Activated CD4-positive, alpha-beta memory T cell treated with anti-CD3 and anti-CD28 coated beads for 36 hours (primary cell): ENCODE data around the gene C22orf15. TPM values are rescaled to one million over a fixed set of nuclear protein-coding genes. Genes with fewer than 3 reads are reported as not detected.

Source experiments
- CTCF ChIA-PET: fragments of 350-600 bp; sonication (Branson Sonifier 250); formaldehyde crosslinking; loops from one replicate; lab custom pipeline; 2021; ENCODE audit warnings: antibody characterized with exemption, inconsistent platforms; lab: Charles Lee
- POLR2A ChIA-PET: fragments of 350-600 bp; sonication (Branson Sonifier 250); formaldehyde crosslinking; loops from one replicate; lab custom pipeline; 2021; ENCODE audit warnings: antibody characterized with exemption; lab: Charles Lee
- DNase-seq: peaks from one replicate; pipeline ENCODE4 v3.0.0-alpha.2; 2020
- H3K27ac Mint-ChIP-seq: one replicate; pipeline ENCODE4 v1.8.0; 2021; ENCODE audit warnings: mixed read lengths
- H3K27me3 Mint-ChIP-seq: one replicate; pipeline ENCODE4 v1.8.0; 2021; ENCODE audit warnings: mixed read lengths
- H3K36me3 Mint-ChIP-seq: one replicate; pipeline ENCODE4 v1.8.0; 2021; ENCODE audit warnings: mixed read lengths
- H3K4me1 Mint-ChIP-seq: one replicate; pipeline ENCODE4 v1.8.0; 2021; ENCODE audit warnings: low read depth, mixed read lengths
- H3K4me3 Mint-ChIP-seq: one replicate; pipeline ENCODE4 v1.8.0; 2021; ENCODE audit warnings: mild to moderate bottlenecking, mixed read lengths
- H3K9me3 Mint-ChIP-seq: one replicate; pipeline ENCODE4 v1.8.0; 2021; ENCODE audit warnings: mixed read lengths
- intact Hi-C: fragments of 100-400 bp; cut with micrococcal nuclease; formaldehyde crosslinking; loops from one replicate; pipeline ENCODE4 v1.15.1; 2023
- total RNA-seq, 2 experiments: library from RNA; stranded (reverse); gene quantifications; one replicate each; pipeline ENCODE4 v1.2.3, GENCODE V29; 2021

C22orf15 gene
- total RNA-seq, 2 experiments from 2014 or later = 0.31 to 0.90 TPM

GRCh38 chr22:23796461-23796860 lies 33.7 kb downstream of the C22orf15 start:
- no peak for DNase-seq
- no peak overlapping the region for H3K27ac Mint-ChIP-seq
- H3K36me3 Mint-ChIP-seq = peaks cover 28% of the 10 kb centered on the region
- CTCF ChIA-PET = no interaction called here
- no peaks in the 10 kb centered on the region for H3K27me3 Mint-ChIP-seq
- H3K4me3 Mint-ChIP-seq = no peak overlapping the region
- H3K9me3 Mint-ChIP-seq = no peaks in the 10 kb centered on the region
- intact Hi-C loops = no loop called here
- POLR2A ChIA-PET = no interaction called here
- no peaks in the 10 kb centered on the region for H3K4me1 Mint-ChIP-seq

GRCh38 chr22:23800297-23801237 lies 37.8 kb downstream of the C22orf15 start:
- intact Hi-C loops = no loop called here
- no peaks in the 10 kb centered on the region for H3K9me3 Mint-ChIP-seq
- no peak overlapping the region for H3K4me3 Mint-ChIP-seq
- no peaks in the 10 kb centered on the region for H3K4me1 Mint-ChIP-seq
- no peak overlapping the region for H3K27ac Mint-ChIP-seq
- peaks cover 36% of the 10 kb centered on the region for H3K36me3 Mint-ChIP-seq
- ChIA-PET POLR2A (no interaction called here), CTCF (no interaction called here)
- no peaks in the 10 kb centered on the region for H3K27me3 Mint-ChIP-seq
- no peak for DNase-seq

- H3K9me3 Mint-ChIP-seq = no peaks in the 10 kb centered on the region
- DNase-seq = no peak
- POLR2A ChIA-PET = no interaction called here
- no peak overlapping the region for H3K27ac Mint-ChIP-seq
- no peaks in the 10 kb centered on the region for H3K4me1 Mint-ChIP-seq
- H3K4me3 Mint-ChIP-seq = no peak overlapping the region
- intact Hi-C loops = no loop called here
- CTCF ChIA-PET = no interaction called here
- no peaks in the 10 kb centered on the region for H3K27me3 Mint-ChIP-seq
- H3K36me3 Mint-ChIP-seq = peaks cover 32% of the 10 kb centered on the region
These were observed 38.5 kb downstream of the C22orf15 start for GRCh38 chr22:23801238-23801821.

- Mint-ChIP-seq H3K4me1 (no peaks in the 10 kb centered on the region), H3K4me3 (no peak overlapping the region), H3K27ac (no peak overlapping the region), H3K36me3 (peaks cover 28% of the 10 kb centered on the region), H3K9me3 (no peaks in the 10 kb centered on the region), H3K27me3 (no peaks in the 10 kb centered on the region)
- DNase-seq = no peak
- POLR2A ChIA-PET = no interaction called here
- CTCF ChIA-PET = no interaction called here
- intact Hi-C loops = no loop called here
These were observed 39.1 kb downstream of the C22orf15 start for GRCh38 chr22:23801886-23802377.

- ChIA-PET POLR2A (interaction anchor here (0.6 kb wide), 1 partner anchor 654 kb away, joined by 3 read pairs; no protein-coding TSS in a partner anchor), CTCF (no interaction called here)
- Mint-ChIP-seq H3K4me3 (no peak overlapping the region), H3K4me1 (no peaks in the 10 kb centered on the region), H3K9me3 (no peaks in the 10 kb centered on the region), H3K36me3 (peaks cover 28% of the 10 kb centered on the region), H3K27me3 (no peaks in the 10 kb centered on the region), H3K27ac (no peak overlapping the region)
- intact Hi-C loops = no loop called here
- no peak for DNase-seq
These were observed 40.4 kb downstream of the C22orf15 start for GRCh38 chr22:23803001-23803819.

- H3K27ac Mint-ChIP-seq = no peak overlapping the region
- intact Hi-C loops = no loop called here
- no peaks in the 10 kb centered on the region for H3K4me1 Mint-ChIP-seq
These were observed 42.0 kb downstream of the C22orf15 start for GRCh38 chr22:23804781-23805291.

GRCh38 chr22:23806837-23807236 lies 44.0 kb downstream of the C22orf15 start:
- no peak overlapping the region for H3K27ac Mint-ChIP-seq
- H3K4me3 Mint-ChIP-seq = no peak overlapping the region
- no peaks in the 10 kb centered on the region for H3K9me3 Mint-ChIP-seq
- ChIA-PET POLR2A (no interaction called here), CTCF (no interaction called here)
- peaks cover 18% of the 10 kb centered on the region for H3K36me3 Mint-ChIP-seq
- no peaks in the 10 kb centered on the region for H3K4me1 Mint-ChIP-seq
- DNase-seq = no peak
- no peaks in the 10 kb centered on the region for H3K27me3 Mint-ChIP-seq
- intact Hi-C loops = no loop called here

More at GRCh38 chr22:23804781-23805291, 42.0 kb downstream of the C22orf15 start:
- H3K36me3 Mint-ChIP-seq = peaks cover 25% of the 10 kb centered on the region
- no peaks in the 10 kb centered on the region for H3K9me3 Mint-ChIP-seq
- H3K4me3 Mint-ChIP-seq = no peak overlapping the region
- ChIA-PET POLR2A (no interaction called here), CTCF (no interaction called here)
- no peak for DNase-seq
- no peaks in the 10 kb centered on the region for H3K27me3 Mint-ChIP-seq

- no peaks in the 10 kb centered on the region for H3K9me3 Mint-ChIP-seq
- intact Hi-C loops = no loop called here
- no peaks in the 10 kb centered on the region for H3K27me3 Mint-ChIP-seq
- ChIA-PET CTCF (interaction anchor here (1.3 to 1.4 kb wide), 2 partner anchors 37 to 221 kb away, joined by 3 to 5 read pairs; no protein-coding TSS in a partner anchor), POLR2A (no interaction called here)
- H3K4me1 Mint-ChIP-seq = no peaks in the 10 kb centered on the region
- peaks cover 26% of the 10 kb centered on the region for H3K36me3 Mint-ChIP-seq
- no peak for DNase-seq
- no peak overlapping the region for H3K4me3 Mint-ChIP-seq
- no peak overlapping the region for H3K27ac Mint-ChIP-seq
These were observed 49.6 kb downstream of the C22orf15 start for GRCh38 chr22:23812378-23812777.

Other genes starting within 250 kb of the C22orf15 start
- not detected for gene IGLL1, start 182.7 kb upstream of the C22orf15 start, total RNA-seq
- gene DRICH1, start 130.7 kb upstream of the C22orf15 start, total RNA-seq = under 1 TPM; 0.36 to 0.62 TPM
- 1 to 10 TPM; 7.7 to 9.1 TPM for gene RGL4, start 72.0 kb upstream of the C22orf15 start, total RNA-seq
- 1 to 10 TPM; 1.2 to 1.3 TPM for gene ZNF70, start 11.9 kb upstream of the C22orf15 start, total RNA-seq
- gene VPREB3, start 8.6 kb upstream of the C22orf15 start, total RNA-seq = not detected
- gene CHCHD10, start 5.0 kb downstream of the C22orf15 start, total RNA-seq = 100 to 1,000 TPM; 144 to 157 TPM
- 1 to 10 TPM in 1 of 2 experiments, under 1 TPM in 1; 0.70 to 1.0 TPM for gene MMP11, start 9.9 kb downstream of the C22orf15 start, total RNA-seq
- 10 to 100 TPM; 71.3 to 72.5 TPM for gene SMARCB1, start 24.0 kb downstream of the C22orf15 start, total RNA-seq
- 1 to 10 TPM; 8.1 to 9.7 TPM for gene DERL3, start 76.0 kb downstream of the C22orf15 start, total RNA-seq
- 1 to 10 TPM; 6.8 to 8.9 TPM for gene SLC2A11, start 94.9 kb downstream of the C22orf15 start, total RNA-seq
- gene MIF, start 131.4 kb downstream of the C22orf15 start, total RNA-seq = 1,000 to 10,000 TPM; 1,215 to 1,240 TPM
- gene GSTT2B, start 198.2 kb downstream of the C22orf15 start, total RNA-seq = under 1 TPM in 1 of 2 experiments, not detected in 1; 0.33 TPM
- 1 to 10 TPM; 1.4 to 2.0 TPM for gene DDTL, start 203.9 kb downstream of the C22orf15 start, total RNA-seq
- 100 to 1,000 TPM; 105 to 108 TPM for gene DDT, start 211.5 kb downstream of the C22orf15 start, total RNA-seq
- gene GSTT2, start 217.1 kb downstream of the C22orf15 start, total RNA-seq = not detected
- gene GSTT4, start 242.5 kb downstream of the C22orf15 start, total RNA-seq = not detected
- gene CABIN1, start 248.3 kb downstream of the C22orf15 start, total RNA-seq = 10 to 100 TPM; 76.6 to 79.9 TPM